ENCODE data around the gene ALG1. TPM values are rescaled to one million over a fixed set of nuclear protein-coding genes. Genes with fewer than 3 reads are reported as not detected.

Gene ALG1
- total and polyA plus RNA-seq, 2 of the 13 experiments (the other 11 are each of a cell fraction or from before 2014, with no cell fraction given): 43.3 to 75.6 TPM

GRCh38 chr16:5032748-5033167, 38.9 kb upstream of the ALG1 start (continued):
- TF ChIP-seq, protein P1, sequence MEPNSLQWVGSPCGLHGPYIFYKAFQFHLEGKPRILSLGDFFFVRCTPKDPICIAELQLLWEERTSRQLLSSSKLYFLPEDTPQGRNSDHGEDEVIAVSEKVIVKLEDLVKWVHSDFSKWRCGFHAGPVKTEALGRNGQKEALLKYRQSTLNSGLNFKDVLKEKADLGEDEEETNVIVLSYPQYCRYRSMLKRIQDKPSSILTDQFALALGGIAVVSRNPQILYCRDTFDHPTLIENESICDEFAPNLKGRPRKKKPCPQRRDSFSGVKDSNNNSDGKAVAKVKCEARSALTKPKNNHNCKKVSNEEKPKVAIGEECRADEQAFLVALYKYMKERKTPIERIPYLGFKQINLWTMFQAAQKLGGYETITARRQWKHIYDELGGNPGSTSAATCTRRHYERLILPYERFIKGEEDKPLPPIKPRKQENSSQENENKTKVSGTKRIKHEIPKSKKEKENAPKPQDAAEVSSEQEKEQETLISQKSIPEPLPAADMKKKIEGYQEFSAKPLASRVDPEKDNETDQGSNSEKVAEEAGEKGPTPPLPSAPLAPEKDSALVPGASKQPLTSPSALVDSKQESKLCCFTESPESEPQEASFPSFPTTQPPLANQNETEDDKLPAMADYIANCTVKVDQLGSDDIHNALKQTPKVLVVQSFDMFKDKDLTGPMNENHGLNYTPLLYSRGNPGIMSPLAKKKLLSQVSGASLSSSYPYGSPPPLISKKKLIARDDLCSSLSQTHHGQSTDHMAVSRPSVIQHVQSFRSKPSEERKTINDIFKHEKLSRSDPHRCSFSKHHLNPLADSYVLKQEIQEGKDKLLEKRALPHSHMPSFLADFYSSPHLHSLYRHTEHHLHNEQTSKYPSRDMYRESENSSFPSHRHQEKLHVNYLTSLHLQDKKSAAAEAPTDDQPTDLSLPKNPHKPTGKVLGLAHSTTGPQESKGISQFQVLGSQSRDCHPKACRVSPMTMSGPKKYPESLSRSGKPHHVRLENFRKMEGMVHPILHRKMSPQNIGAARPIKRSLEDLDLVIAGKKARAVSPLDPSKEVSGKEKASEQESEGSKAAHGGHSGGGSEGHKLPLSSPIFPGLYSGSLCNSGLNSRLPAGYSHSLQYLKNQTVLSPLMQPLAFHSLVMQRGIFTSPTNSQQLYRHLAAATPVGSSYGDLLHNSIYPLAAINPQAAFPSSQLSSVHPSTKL (CRISPR knock-in tag; IDR thresholded peaks at IDR 0.05): peak; percentile 73
- TF ChIP-seq ZNF281 (CRISPR knock-in tag; IDR thresholded peaks at IDR 0.05; ENCODE audit: borderline replicate concordance) (peak; percentile 62; the same call in 1 of the 2 replicates), ZMYM2 (CRISPR knock-in tag; IDR thresholded peaks at IDR 0.05) (peak; percentile 63; the same call in 1 of the 2 replicates), AHDC1 (CRISPR knock-in tag; IDR thresholded peaks at IDR 0.05; ENCODE audit: borderline replicate concordance) (0 out of 2 replicates have a peak, but pooled peaks have one; percentile 41), GATAD2A (CRISPR knock-in tag; IDR thresholded peaks at IDR 0.05) (peak; percentile 8; the same call in 1 of the 2 replicates), FOXP1 (IDR thresholded peaks at IDR 0.05) (peak; percentile 72), FOXP1 (CRISPR knock-in tag; IDR thresholded peaks at IDR 0.05) (peak; percentile 93), MXI1 (IDR thresholded peaks at IDR 0.05; ENCODE audit: borderline replicate concordance, low read depth, low read length) (peak; percentile 39; the same call in 1 of the 3 replicates), MEIS1 (CRISPR knock-in tag; IDR thresholded peaks at IDR 0.05; ENCODE audit: borderline replicate concordance) (0 out of 2 replicates have a peak, but pooled peaks have one; percentile 42), MAFF (IDR thresholded peaks at IDR 0.05; ENCODE audit: low read depth, low read length) (peak; percentile 21; the same call in 1 of the 2 replicates), ZNF746 (CRISPR knock-in tag; IDR thresholded peaks at IDR 0.05) (0 out of 2 replicates have a peak, but pooled peaks have one; percentile 43)
- TF ChIP-seq, protein P2, sequence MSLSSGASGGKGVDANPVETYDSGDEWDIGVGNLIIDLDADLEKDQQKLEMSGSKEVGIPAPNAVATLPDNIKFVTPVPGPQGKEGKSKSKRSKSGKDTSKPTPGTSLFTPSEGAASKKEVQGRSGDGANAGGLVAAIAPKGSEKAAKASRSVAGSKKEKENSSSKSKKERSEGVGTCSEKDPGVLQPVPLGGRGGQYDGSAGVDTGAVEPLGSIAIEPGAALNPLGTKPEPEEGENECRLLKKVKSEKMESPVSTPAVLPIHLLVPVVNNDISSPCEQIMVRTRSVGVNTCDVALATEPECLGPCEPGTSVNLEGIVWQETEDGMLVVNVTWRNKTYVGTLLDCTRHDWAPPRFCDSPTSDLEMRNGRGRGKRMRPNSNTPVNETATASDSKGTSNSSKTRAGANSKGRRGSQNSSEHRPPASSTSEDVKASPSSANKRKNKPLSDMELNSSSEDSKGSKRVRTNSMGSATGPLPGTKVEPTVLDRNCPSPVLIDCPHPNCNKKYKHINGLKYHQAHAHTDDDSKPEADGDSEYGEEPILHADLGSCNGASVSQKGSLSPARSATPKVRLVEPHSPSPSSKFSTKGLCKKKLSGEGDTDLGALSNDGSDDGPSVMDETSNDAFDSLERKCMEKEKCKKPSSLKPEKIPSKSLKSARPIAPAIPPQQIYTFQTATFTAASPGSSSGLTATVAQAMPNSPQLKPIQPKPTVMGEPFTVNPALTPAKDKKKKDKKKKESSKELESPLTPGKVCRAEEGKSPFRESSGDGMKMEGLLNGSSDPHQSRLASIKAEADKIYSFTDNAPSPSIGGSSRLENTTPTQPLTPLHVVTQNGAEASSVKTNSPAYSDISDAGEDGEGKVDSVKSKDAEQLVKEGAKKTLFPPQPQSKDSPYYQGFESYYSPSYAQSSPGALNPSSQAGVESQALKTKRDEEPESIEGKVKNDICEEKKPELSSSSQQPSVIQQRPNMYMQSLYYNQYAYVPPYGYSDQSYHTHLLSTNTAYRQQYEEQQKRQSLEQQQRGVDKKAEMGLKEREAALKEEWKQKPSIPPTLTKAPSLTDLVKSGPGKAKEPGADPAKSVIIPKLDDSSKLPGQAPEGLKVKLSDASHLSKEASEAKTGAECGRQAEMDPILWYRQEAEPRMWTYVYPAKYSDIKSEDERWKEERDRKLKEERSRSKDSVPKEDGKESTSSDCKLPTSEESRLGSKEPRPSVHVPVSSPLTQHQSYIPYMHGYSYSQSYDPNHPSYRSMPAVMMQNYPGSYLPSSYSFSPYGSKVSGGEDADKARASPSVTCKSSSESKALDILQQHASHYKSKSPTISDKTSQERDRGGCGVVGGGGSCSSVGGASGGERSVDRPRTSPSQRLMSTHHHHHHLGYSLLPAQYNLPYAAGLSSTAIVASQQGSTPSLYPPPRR (CRISPR knock-in tag; IDR thresholded peaks at IDR 0.05; ENCODE audit: borderline replicate concordance): 0 out of 2 replicates have a peak, but pooled peaks have one; percentile 54
